Adipose tissue (tissue), 3 donors: Measurements from ENCODE around the gene ITGA11. TPM values are rescaled to one million over a fixed set of nuclear protein-coding genes. Genes with fewer than 3 reads are reported as not detected.

Source experiments
- H3K27ac ChIP-seq: one replicate; pipeline ENCODE4 v1.5.1; 2013; ENCODE audit warnings: low read depth, low read length
- WGBS, 3 donors: extraction: QIAGEN DNeasy Blood & Tissue Kit; methylation state at CpG; one replicate each; pipeline ENCODE4 v1.1.7; 2013; 5-methylcytosine and 5-hydroxymethylcytosine counted together
- polyA plus RNA-seq, 3 donors: library from polyadenylated mRNA; stranded (reverse); fragments of 200-250 nt; gene quantifications; one replicate each; pipeline ENCODE4 v1.2.3, GENCODE V29; 2013
- donor health status: healthy with polysubstance abuse.
- donor health status: Bipolar disorder and iron deficiency.
- donor health status: healthy.

ITGA11 gene
- polyA plus RNA-seq, 3 donors = 0.44 to 5.1 (median 0.56) TPM

DNA sequence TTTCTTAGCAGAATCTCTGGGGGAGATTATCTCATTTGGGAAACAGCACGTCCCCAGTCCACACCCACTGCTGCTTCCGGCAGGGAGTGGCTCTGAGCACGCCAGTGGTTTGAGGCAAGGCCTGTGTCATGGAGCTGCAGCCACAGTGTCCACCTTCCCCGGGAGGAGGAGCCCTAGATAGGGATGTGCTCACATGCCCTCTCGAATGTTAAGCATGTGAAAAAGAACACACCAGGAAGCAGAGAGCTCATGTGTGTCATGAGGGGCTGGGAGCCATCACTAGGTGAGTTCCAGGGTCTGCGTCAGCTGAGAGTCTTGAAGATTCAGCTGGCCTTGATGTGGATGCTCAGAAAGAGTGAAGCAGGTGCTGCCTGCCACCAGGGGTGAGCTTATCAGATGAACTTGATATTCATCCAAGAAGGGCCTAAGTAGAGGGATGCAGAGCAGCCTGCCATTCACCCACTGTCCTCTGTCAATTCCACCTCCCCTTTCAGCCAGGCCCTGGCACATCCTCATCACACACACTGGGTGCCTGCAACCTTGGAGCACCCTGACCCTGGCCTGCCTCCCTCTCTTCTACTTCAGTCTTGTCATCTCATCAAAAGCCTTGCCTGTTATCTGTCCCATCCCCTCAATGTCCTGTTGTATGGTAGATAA lies 16.3 kb downstream of the ITGA11 start:
- 73 to 77% (median 75%) methylated on average over 6 of the region's 6 CpGs for WGBS, 3 donors
- no peak overlapping the region for H3K27ac ChIP-seq

DNA sequence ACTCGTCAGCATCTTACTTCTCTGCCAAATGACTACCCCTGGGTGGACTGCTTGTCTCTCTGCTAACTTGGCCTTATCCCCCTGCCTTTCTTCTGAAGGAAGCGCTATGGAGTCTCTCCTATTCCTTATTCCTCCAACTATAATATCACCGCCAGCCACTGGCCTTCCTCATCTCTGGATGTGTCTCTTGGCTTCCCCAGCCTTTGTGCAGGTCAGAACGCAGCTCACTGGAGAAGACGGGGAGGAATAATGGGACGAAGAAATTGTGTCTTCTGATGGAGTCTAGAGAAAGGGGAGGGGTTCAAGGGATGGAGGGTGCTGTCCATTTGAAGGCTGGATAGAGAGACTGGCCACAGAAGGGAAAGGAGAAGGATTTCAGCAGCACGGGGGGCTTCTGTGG lies 16.9 kb downstream of the ITGA11 start:
- no peak overlapping the region for H3K27ac ChIP-seq
- WGBS, 3 donors = 84 to 88% (median 87%) methylated on average over 7 of the region's 7 CpGs

DNA sequence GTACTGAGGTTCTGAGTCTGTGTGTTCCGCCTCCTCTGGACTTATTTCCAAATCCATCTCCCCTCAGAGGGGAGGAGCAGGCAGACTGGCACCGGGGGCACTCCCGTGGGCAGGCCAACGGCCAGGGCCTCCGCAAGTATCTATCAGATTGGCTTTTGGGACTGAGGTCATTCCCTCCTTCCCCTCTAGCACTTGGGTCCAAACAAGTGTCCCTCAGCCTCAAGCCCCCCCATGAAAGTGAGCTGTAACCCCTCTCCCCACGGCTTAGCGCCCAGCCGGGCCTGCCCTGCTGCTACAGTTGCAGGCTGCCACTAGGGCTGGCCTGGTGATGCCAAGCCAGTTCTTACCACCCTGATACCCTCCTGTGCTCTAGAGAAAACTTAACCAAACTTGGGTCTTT lies 17.4 kb downstream of the ITGA11 start:
- H3K27ac ChIP-seq = no peak overlapping the region
- WGBS, 3 donors = 84 to 99% (median 89%) methylated on average over 8 of the region's 8 CpGs

- no peak overlapping the region for H3K27ac ChIP-seq
- 83 to 88% (median 87%) methylated on average over 3 of the region's 3 CpGs for WGBS, 3 donors
Measured at GRCh38 chr15:68414206-68414555, 17.8 kb downstream of the ITGA11 start.

GRCh38 chr15:68413363-68414205 lies 18.4 kb downstream of the ITGA11 start:
- no peak overlapping the region for H3K27ac ChIP-seq
- WGBS, 3 donors = 61 to 88% (median 66%) methylated on average over 15 of the region's 15 CpGs

DNA sequence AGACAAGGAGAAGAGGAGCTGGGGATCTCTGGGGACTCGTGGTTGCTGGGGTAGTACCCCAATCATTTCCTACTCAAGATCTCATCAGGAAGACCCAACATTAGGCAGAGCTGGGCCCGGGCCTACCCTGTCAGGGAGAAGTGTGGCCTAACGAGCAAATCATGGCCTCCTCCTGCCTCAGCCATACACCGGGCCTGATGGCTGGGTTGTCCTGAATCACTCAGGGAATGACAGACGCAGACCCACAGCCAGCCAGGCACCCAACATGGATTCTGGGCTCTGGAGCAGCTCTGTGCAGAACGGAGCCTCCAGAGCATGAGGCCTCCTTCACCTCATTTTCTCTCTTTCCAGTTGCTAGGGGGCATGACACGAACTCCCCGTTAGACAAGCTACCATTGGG lies 19.7 kb downstream of the ITGA11 start:
- H3K27ac ChIP-seq = no peak overlapping the region
- 82 to 95% (median 90%) methylated on average over 8 of the region's 8 CpGs for WGBS, 3 donors

GRCh38 chr15:68411735-68412134 lies 20.2 kb downstream of the ITGA11 start:
- no peak overlapping the region for H3K27ac ChIP-seq
- WGBS, 3 donors = 88 to 98% (median 95%) methylated on average over 2 of the region's 2 CpGs

- H3K27ac ChIP-seq = no peak overlapping the region
- 91 to 100% (median 94%) methylated on average over 3 to 4 of the region's 4 CpGs for WGBS, 3 donors
Measured at GRCh38 chr15:68411343-68411675, 20.7 kb downstream of the ITGA11 start.

GRCh38 chr15:68410466-68411342 lies 21.3 kb downstream of the ITGA11 start:
- H3K27ac ChIP-seq = no peak overlapping the region
- 85 to 90% (median 90%) methylated on average over 8 of the region's 8 CpGs for WGBS, 3 donors

GRCh38 chr15:68409736-68410370 lies 22.1 kb downstream of the ITGA11 start:
- 88 to 96% (median 90%) methylated on average over 11 of the region's 11 CpGs for WGBS, 3 donors
- no peak overlapping the region for H3K27ac ChIP-seq

GRCh38 chr15:68408971-68409370 lies 23.0 kb downstream of the ITGA11 start:
- H3K27ac ChIP-seq = no peak overlapping the region
- 91 to 95% (median 94%) methylated on average over 4 of the region's 4 CpGs for WGBS, 3 donors

DNA sequence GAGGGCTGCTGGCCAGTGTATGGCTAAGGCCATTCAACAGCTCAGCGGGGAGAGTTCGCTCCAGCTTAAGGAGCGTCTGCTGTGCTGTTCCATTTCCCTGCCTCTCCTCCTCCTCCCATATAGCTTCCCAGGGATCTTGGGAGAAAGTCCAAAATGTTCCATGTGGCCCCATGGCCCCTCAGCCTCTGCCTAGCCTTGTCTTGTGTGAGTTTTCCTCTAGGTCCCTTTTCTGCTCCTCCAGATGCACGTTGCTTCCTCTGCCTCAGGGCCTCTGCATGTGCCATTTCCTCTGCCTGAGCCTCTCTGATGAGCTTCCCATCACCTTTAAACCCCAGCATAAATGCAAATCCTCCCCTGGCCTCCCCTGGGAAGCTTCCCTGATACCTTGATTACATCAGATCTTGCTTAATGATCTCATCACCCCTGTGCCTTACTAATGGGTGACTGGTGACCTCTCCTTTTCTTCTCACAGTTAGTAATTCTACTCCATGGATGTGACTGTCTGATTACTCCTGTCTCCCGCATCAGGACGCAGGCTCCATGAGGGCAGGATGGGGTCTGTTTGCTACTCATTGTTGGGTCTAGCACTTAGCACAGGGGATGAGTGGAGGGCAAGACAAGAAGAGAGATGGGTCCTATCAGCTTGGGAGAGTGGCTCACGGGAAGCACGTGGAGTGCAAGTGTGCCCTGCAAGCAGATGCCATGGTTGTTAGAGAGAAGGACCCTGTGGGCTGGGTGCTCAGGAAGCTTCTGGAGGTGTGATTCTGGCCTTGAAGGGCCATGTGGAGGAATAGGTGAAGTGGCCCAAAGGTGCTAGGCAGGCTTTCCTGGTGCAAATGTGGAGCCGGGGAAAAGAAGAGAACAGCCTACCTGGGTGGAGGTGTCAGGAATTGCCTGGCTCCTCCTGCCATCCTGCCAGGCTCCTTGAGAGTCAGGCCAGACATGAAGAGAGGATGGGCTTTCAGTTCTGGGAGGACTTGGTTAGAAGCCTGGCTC lies 23.8 kb downstream of the ITGA11 start:
- no peak overlapping the region for H3K27ac ChIP-seq
- 88 to 96% (median 92%) methylated on average over 9 of the region's 9 CpGs for WGBS, 3 donors

GRCh38 chr15:68407141-68407885 lies 24.6 kb downstream of the ITGA11 start:
- WGBS, 3 donors = 65 to 77% (median 76%) methylated on average over 9 of the region's 9 CpGs
- no peak overlapping the region for H3K27ac ChIP-seq

DNA sequence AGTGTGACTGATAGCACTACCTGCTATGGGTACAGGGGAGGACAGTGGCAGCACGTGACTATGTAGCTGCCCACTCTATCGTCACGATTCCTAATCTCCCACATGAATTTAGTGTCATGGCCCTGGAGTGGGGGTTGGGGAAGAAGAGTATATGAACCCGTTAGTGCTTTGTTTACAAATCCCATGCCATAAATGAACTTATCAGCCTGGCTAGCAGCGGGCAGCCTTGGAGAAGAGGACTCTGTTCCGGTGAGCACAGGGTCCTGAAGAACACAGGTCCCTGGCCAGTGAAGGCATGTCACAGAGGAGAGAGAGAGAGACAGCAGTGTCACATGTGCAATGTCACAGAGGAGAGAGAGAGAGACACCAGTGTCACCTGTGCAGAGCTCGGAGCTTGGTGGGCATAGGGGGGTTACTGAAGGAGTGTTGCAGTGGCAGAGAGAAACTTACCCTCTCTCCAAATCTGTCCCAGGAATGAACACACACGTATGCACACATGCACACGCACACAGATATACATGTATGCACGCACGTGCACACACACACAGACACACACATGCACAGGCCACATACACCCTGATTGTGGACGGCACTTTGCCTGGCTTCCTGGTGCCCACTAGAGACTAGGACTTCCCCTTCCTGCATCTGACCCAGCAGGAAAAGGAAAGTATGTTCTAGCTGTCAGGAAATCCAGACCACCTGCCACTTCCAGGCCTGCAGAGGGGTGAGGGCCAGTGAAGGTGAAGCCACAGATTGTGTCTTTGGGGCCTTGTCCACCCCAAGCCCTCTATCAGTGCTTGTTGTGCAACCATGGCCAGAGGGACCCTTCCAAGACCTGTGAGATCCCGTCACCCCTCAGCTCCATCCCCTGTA lies 26.3 kb downstream of the ITGA11 start:
- WGBS, 3 donors = 66 to 83% (median 75%) methylated on average over 13 of the region's 13 CpGs
- no peak overlapping the region for H3K27ac ChIP-seq

DNA sequence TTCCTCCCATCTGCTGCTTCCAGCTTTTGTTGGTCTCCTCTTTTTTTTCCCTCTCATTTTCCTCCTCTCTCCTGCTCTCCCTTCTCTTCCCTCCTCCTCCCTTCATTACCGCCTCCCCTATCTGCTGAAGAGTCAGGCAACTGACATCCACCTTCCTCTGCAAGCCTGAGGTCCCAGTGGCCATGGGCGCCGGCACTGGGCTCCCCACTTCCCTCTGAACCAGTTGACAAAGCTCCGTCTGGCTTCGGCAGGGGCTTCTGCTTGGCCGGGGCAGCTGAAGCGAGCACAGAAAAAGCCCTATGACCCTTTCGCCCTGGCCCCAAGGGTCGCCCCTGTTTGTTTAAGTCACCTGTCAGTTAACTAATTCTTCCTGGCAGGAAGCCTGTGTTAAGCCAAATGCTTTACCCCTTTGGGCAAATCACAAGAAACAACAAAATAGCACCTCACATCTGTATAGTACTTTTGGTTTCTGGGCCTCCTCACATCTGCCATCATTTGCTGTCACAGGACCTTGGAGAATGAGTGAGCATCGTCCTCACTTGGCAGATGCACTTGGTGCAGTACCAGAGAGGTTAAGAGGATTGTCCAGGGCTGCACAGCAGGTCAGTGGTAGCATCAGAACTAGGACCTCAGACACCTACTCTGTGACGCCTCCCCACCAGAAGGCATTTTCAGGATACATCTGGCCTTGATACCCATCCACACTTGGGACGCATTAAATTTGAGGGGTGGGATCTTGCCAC lies 27.7 kb downstream of the ITGA11 start:
- H3K27ac ChIP-seq = no peak overlapping the region
- 66 to 86% (median 83%) methylated on average over 12 of the region's 12 CpGs for WGBS, 3 donors
